Body of pancreas (tissue), 4 donors: Measurements from ENCODE around the gene PRAMEF1.

Experiments used
- POLR2A ChIP-seq, 3 donors: fragments of 450-650 bp; IDR thresholded peaks; one replicate each; pipeline ENCODE4 v1.6.1; 2016; ENCODE audit warnings: antibody characterized with exemption in 3 of 3, mild to moderate bottlenecking in 2 of 3
- TF ChIP-seq, protein P1 (sequence below), 7 experiments: fragments of 450-650 bp in 4 of 7; fragments of 200-600 bp in 3 of 7; sonication (generic) in 3 of 7; IDR thresholded peaks; one replicate each; pipeline ENCODE4 v1.5.1; 2016 to 2019; ENCODE audit warnings: antibody characterized with exemption in 7 of 7

DNA sequence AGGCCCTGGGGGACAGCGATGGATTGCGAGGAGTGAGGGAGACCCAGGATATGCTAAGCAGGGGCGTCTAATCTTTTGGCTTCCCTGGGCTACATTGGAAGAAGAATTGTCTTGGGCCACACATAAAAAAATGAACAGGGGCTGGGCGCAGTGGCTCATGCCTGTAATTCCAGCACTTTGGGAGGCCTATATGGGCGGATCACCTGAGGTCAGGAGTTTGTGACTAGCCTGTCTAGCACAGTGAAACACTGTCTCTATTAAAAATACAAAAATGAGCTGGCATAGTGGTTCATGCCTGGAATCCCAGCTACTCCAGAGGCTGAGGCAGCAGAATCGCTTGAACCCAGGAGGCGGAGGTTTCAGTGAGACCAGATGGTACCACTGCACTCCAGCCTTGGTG lies 28.4 kb upstream of the PRAMEF1 start:
- TF ChIP-seq, protein P1, sequence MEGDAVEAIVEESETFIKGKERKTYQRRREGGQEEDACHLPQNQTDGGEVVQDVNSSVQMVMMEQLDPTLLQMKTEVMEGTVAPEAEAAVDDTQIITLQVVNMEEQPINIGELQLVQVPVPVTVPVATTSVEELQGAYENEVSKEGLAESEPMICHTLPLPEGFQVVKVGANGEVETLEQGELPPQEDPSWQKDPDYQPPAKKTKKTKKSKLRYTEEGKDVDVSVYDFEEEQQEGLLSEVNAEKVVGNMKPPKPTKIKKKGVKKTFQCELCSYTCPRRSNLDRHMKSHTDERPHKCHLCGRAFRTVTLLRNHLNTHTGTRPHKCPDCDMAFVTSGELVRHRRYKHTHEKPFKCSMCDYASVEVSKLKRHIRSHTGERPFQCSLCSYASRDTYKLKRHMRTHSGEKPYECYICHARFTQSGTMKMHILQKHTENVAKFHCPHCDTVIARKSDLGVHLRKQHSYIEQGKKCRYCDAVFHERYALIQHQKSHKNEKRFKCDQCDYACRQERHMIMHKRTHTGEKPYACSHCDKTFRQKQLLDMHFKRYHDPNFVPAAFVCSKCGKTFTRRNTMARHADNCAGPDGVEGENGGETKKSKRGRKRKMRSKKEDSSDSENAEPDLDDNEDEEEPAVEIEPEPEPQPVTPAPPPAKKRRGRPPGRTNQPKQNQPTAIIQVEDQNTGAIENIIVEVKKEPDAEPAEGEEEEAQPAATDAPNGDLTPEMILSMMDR (IDR thresholded peaks at IDR 0.05): no peak
- no peak for TF ChIP-seq POLR2A (IDR thresholded peaks at IDR 0.05)
